ENCODE data around the gene EPN1.
"Not testable (repeated sequence)": the region's sequence is repeated elsewhere in the genome, so short reads cannot be mapped to it uniquely, and the experiment has no call there.

EPN1 gene

GRCh38 chr19:55720214-55720746 is 45.3 kb downstream of the EPN1 start:
- DNase-seq (ENCODE audit: low read depth in 2 of 2): no peak

DNA sequence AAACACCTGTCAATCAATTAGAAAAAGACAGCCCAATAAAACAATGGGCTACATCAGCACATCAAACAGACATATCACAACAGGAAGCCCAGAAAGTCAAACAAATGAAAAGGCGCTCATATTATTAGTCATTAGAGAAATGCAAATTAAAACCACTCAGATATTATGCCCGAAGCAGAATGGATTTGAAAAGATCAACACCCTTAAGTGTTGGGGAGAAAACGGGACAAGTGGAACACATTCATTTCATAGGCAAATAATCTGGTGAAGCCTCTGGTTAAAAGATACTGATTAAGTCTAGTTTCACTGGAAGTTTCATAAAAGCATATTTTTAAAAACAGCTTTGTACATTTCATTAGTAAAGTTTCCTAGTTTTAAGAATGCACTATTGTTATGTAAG is 45.8 kb downstream of the EPN1 start:
- DNase-seq (ENCODE audit: low read depth in 2 of 2): no peak

DNA sequence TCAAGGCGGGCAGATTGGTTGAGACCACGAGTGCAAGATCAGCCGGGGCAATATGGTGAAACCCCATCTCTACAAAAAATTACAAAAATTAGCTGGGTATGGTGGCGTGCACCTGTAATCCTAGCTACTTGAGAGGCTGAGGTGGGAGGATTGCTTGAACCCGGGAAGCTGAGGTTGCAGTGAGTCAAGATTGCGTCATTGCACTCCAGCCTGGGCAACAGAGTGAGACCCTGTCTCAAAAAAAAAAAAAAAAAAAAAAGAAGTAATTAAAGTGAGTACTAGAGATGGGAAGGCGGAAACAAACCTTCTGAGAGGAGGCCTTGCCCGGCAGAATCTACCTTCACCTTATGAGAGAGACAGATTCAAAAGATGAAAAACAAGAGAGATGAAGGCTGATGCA is 48.5 kb downstream of the EPN1 start:
- no peak for DNase-seq (ENCODE audit: low read depth in 2 of 2)

DNA sequence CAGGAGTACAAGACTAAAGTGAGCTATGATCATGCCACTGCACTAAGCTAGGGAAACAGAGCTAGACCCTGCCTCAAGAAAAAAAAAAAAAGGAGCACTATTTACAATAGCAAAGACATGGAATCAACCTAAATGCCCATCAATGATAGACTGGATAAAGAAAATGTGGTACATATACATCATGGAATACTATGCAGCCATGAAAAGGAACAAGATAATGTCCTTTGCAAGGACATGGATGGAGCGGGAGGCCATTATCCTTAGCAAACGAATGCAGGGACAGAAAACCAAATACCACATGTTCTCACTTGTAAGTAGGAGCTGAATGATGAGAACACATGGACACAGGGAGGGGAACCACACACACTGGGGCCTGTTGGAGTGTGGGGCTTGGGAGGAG is 55.4 kb downstream of the EPN1 start:
- not testable (repeated sequence) for DNase-seq (ENCODE audit: low read depth in 2 of 2)

DNA sequence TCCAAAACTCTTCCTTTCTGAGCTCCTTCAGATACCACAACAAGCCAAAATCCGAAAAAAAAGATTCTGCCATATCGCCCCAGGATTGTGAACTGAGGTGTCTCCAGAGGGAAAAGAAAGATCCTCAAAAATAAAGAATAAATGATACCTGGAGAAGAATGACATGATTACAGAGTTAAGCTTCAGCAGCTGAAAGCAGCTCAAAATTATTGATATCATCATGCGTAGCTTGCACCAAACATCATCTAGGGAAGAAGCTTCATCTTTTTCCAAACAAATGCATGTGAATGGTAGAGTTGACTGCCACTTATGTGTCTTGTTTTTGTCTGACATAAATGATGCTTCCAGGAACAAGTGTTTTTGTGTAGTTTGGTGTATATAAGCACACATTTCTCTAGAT is 63.3 kb downstream of the EPN1 start, which contains the start of gene NLRP9:
TSS of gene NLRP9 (minus strand) at position 101 of the 400 bp plus-strand sequence. CDS start at position 73, 28 bp downstream.
- DNase-seq (ENCODE audit: low read depth in 2 of 2): no peak

GRCh38 chr19:55750715-55751114 is 75.7 kb downstream of the EPN1 start:
- no peak for DNase-seq (ENCODE audit: low read depth in 2 of 2)

- DNase-seq (ENCODE audit: low read depth in 2 of 2): no peak
Measured at GRCh38 chr19:55753401-55753800, 78.4 kb downstream of the EPN1 start.

GRCh38 chr19:55756808-55757207 is 81.8 kb downstream of the EPN1 start:
- DNase-seq (ENCODE audit: low read depth in 2 of 2): not testable (repeated sequence)

DNA sequence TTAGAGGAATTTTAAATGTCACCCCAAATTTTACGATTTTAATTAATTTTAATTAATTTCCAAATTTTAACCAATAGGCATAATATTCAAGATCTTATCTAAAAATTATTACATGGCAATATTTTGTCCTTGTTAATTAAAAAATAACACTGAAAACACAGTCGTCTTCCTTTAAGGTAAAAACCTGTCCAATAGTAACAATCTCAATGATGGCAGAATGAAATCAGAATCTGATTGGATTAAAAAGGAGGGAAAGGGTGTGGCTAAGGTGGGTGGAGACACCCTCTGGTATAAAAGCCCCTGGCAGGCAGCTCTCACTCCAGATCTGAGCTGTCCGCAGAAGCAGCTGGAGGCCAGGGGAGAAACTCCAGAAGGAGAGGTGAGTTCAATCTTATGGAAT is 83.8 kb downstream of the EPN1 start, which contains the start of gene RFPL4A:
TSS of gene RFPL4A (plus strand) at position 301 of the 400 bp plus-strand sequence. CDS start 2,704 bp downstream, outside the sequence.
- not testable (repeated sequence) for DNase-seq (ENCODE audit: low read depth in 2 of 2)

Measured in stimulated activated CD8-positive, alpha-beta memory T cell treated with anti-CD3 and anti-CD28 coated beads, Interleukin-2, amount 100 ng/mL, for 1 hour (primary cell).